IgD-negative memory B cell (primary cell): Measurements from ENCODE around the gene FRMD8. TPM values are rescaled to one million over a fixed set of nuclear protein-coding genes. Genes with fewer than 3 reads are reported as not detected.

Source experiments
- H3K27ac Mint-ChIP-seq, 3 donors: one replicate each; pipeline ENCODE4 v1.8.0; 2020 to 2022; ENCODE audit warnings: mild to moderate bottlenecking in 3 of 3, mixed read lengths in 3 of 3, moderate library complexity in 1 of 3
- H3K27me3 Mint-ChIP-seq: one replicate; pipeline ENCODE4 v1.8.0; 2021; ENCODE audit warnings: mixed read lengths
- H3K36me3 Mint-ChIP-seq: one replicate; pipeline ENCODE4 v1.8.0; 2020; ENCODE audit warnings: mild to moderate bottlenecking, mixed read lengths
- H3K4me1 Mint-ChIP-seq, 3 donors: one replicate each; pipeline ENCODE4 v1.8.0; 2020 to 2022; ENCODE audit warnings: mixed read lengths in 3 of 3, mild to moderate bottlenecking in 1 of 3
- H3K4me3 Mint-ChIP-seq, 4 donors: one replicate each; pipeline ENCODE4 v1.8.0; 2020 to 2022; ENCODE audit warnings: mild to moderate bottlenecking in 4 of 4, mixed read lengths in 4 of 4, moderate library complexity in 3 of 4
- H3K9me3 Mint-ChIP-seq, 3 donors: one replicate each; pipeline ENCODE4 v1.8.0; 2020 to 2021; ENCODE audit warnings: mixed read lengths in 3 of 3, mild to moderate bottlenecking in 1 of 3
- polyA plus RNA-seq: library from polyadenylated mRNA; unstranded; fragments of 300-500 nt; fragmentation: Illumina TruSeq; gene quantifications from one replicate; pipeline ENCODE4 v1.2.3, GENCODE V29; 2021

FRMD8 gene
- polyA plus RNA-seq, 1 donor from 2014 or later, result 54.2 TPM

DNA sequence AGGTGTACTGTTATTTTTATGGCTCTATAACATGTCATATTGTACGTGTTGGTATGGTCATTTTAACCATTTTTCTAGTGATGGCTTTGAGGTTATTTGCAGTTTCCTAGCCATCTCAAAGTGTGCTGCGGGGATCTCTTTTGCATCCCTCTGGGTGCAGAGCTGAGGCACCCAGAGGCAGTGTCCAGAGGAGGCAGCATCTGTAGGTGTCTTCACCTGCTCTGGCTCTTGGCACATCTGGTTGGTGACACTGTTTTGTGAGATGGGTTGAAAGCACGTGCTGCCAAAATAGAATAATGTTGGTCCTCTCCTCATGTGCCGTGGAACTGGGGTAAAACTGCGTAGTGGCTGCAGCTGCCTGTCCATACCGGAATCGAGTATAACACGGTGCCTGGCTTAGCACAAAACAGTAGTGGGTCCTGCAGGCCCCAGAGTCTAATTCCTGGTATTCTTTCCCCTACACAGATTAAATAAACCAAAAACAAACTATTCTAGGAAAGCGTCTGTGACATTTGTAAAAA, 49.0 kb downstream of the FRMD8 start:
- Mint-ChIP-seq H3K36me3 (peaks cover 5% of the 10 kb centered on the region), H3K4me3 (no peak overlapping the region), H3K27ac (peak overlapping the region in 1 of 3 donors; percentile 81), H3K27me3 (peaks cover 3% of the 10 kb centered on the region), H3K4me1 (peaks cover 39 to 58% (median 44%) of the 10 kb centered on the region in 3 donors), H3K9me3 (no peaks in the 10 kb centered on the region)

DNA sequence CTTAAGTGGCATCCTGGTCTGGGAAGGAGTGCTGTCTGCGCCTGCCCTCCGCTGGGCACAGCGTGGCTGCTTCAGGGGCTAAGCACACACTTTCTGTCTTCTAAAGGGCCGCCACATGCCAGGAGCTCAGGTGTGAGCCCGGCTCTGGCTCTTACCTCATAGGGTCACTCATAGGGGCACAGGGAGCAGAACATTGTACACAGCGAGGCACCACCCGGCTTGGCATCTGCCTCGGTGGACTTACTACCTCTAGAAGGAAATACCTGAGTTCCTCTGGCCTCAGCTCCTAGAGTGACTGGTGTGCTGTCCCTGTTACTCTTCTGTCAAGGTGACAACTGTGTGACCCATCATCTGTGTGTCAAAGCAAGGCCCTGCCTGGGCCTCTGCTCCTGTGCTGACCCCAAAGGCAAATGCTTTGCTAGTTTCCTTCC, 49.6 kb downstream of the FRMD8 start:
- Mint-ChIP-seq H3K27me3 (peaks cover 3% of the 10 kb centered on the region), H3K4me3 (no peak overlapping the region), H3K9me3 (no peaks in the 10 kb centered on the region), H3K27ac (peak overlapping the region in 2 of 3 donors; percentile 41 to 81), H3K36me3 (peaks cover 3% of the 10 kb centered on the region), H3K4me1 (peaks cover 37 to 56% (median 44%) of the 10 kb centered on the region in 3 donors)

DNA sequence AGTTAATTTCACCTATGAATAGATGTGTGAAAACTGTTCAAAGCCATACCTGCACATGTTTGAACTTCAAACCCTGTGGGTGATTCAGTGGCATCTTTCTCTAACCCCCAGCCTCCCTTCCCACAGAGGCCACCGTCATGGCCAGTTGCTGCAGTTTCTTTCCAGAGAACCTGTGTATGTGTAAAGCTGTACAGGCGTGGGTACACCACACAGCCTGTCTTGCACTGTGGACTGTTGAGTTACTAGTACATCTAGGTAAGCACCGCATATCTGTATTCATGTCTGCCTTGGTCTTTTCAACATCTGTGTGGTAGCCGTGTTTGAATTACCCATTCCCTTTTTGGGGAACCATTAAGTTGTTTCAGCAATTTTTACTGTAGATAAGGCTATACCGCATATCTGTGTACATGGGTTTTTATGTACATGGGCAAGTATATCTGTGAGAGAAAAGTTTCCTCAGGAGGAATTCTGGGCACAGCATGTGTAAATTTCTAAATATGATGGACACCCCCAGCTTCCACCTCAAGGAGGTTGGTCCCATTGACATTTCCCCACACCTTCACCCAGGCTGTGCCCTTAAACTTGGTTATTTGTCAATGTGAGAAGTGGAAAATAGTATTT, 50.1 kb downstream of the FRMD8 start:
- Mint-ChIP-seq H3K27ac (no peak overlapping the region), H3K9me3 (no peaks in the 10 kb centered on the region), H3K36me3 (peaks cover 3% of the 10 kb centered on the region), H3K4me3 (no peak overlapping the region), H3K4me1 (peaks cover 35 to 56% (median 43%) of the 10 kb centered on the region in 3 donors), H3K27me3 (peaks cover 3% of the 10 kb centered on the region)

DNA sequence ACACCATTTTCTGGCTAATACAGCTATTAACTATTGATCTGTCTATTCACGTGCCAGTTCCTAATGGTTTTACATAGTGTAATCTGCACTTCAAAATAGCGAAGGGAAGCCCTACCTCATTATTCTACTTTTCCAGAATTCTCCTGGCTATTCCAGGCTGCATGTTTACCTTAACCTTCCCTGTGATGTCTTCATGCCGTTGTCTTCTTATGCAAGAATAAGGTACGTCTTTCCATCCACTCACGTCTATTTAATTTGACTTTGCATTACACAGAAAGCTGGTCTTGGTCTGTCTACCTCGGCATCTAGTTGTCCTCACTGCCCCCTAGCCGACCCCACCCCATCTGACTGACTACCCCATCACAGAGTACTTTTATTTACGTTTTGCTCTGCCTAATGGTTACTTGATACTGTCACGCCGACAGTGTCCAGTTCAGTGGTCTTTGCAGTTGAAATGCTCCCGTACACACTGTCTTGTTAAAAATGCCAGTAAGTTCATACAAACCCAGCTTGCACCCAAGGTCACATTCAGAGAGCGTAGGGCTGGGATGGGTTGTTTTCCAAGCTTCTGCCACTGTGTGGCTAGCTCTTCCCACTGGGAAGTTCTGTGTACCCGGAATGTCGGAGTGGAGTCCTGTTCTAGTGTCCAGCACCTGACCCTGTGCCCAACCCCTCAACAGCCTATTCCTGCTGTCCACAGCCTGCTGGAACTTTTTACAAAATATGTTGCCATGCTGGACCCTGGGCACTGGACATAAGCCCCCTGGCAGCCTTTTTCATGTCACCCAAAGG, 51.2 kb downstream of the FRMD8 start:
- Mint-ChIP-seq H3K4me3 (no peak overlapping the region), H3K9me3 (no peaks in the 10 kb centered on the region), H3K4me1 (peaks cover 37 to 59% (median 43%) of the 10 kb centered on the region in 3 donors), H3K36me3 (peaks cover 3% of the 10 kb centered on the region), H3K27me3 (no peaks in the 10 kb centered on the region), H3K27ac (no peak overlapping the region)

DNA sequence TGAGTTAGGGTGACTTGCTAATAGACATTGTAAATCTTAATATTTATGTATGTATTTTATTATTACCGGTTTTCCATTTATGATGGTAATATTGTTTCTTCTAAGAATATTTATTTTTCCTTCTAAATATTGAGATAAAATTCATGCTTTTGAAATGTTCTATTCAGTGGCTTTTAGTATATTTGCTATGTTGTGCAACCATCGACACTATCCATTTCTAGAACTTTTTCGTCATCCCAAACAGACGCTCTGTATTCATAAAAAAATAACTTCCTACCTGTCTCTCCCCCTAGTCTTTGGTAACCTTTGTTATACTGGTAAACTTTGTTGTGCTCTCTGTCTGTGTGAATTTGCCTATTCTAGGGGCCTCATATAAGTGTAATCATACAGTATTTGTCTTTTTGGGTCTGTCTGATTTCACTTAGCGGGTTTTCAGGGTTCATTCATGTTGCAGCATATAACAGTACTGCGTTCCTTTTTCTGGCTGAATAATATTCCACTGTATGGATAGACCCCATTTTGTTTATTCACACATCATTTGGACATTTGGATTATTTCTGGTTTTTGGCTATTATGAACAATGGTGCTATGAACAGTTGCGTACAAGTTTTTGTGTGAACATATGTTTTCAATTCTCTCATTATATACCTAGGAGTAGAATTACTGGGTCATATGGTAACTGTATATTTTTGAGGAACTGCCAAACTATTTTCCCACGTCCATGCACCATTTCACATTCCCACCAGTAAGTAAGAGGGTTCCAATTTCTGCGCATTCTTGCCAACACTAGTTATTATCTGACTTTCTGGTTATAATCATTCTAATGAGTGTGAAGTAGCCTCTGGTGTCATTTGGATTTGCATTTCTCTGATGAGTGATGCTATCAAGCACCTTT, 52.1 kb downstream of the FRMD8 start:
- H3K4me3 Mint-ChIP-seq, result peak overlapping the region in 2 of 4 donors; percentile 7 to 79

DNA sequence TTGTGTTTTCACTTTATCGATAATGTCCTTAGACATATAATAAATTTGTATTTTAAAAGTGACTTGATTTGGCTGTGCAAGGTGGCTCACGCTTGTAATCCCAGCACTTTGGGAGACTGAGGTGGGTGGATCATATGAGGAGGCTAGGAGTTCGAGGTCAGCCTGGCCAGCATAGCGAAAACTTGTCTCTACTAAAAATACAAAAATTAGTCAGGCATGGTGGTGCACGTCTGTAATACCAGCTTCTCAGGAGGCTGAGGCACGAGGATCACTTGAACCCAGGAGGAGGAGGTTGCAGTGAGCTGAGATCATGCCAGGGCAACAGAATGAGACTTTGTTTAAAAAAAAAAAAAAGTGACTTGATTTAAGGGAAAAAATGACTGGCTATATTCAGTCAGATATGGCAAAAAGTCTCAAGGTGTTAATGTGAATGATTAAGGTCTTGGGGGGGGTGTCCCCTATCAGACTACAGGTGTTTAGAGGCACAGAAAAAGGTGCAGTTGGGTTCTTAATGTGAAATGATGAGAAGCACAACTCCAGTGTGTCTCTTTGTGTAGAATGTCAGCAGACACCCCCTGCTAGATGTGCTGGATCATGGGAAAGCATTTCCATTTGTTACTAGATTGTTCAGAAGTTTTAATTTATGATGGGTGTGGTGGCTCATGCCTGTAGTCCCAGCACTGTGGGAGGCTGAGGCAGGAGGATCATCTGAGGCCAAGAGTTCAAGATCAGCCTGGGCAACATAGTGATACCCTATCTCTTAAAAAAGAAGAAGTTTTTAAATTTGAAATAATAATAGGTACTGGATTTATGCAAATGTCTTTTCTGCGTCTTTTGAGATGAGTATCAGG, 53.1 kb downstream of the FRMD8 start:
- Mint-ChIP-seq H3K4me1 (peaks cover 43 to 60% (median 52%) of the 10 kb centered on the region in 3 donors), H3K27me3 (no peaks in the 10 kb centered on the region), H3K9me3 (no peaks in the 10 kb centered on the region), H3K4me3 (peak overlapping the region in 3 of 4 donors; percentile 48 to 86 (median 74)), H3K36me3 (peaks cover 3% of the 10 kb centered on the region), H3K27ac (peak overlapping the region in 2 of 3 donors; percentile 74 to 86)

More for the DNA sequence above, 52.1 kb downstream of the FRMD8 start:
- H3K9me3 Mint-ChIP-seq, result no peaks in the 10 kb centered on the region
- peaks cover 1% of the 10 kb centered on the region for H3K36me3 Mint-ChIP-seq
- no peaks in the 10 kb centered on the region for H3K27me3 Mint-ChIP-seq
- H3K4me1 Mint-ChIP-seq, result peaks cover 38 to 61% (median 45%) of the 10 kb centered on the region in 3 donors
- H3K27ac Mint-ChIP-seq, result peak overlapping the region in 1 of 3 donors; percentile 20

DNA sequence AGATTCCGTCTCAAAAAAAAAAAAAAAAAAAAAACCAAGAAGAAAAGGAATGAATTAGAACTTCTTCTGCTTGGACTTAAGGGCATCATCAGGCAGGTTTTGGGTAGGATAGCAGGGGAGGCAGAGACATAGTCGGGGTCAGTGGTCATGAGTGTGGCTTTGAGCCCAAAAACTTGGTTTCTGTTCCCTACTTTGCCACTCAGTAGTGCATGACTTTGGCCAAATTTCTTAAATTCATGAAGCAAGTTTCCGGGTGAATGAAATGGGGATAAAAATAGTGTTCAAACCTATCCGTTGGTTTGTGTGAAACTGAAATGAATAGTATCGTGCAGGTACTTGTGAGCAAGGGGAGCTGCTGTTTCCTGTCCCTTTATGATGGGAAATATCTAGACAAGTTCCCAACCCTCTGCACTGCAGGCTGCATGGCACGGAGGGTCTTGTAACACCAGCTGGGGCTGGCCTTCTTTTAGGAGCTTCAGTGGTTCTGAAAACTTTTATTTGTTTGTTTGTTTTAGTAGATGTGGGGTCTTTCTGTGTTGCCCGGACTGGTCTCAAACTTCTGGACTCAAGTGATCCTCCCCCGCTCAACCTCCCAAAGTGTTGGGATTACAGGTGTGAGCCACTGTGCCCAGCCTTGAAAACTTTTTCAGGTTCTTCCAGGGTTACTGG, 54.5 kb downstream of the FRMD8 start:
- Mint-ChIP-seq H3K9me3 (no peaks in the 10 kb centered on the region), H3K4me3 (peak overlapping the region; percentile 65 to 91 (median 84)), H3K4me1 (peaks cover 49 to 62% (median 53%) of the 10 kb centered on the region in 3 donors), H3K36me3 (peaks cover 3% of the 10 kb centered on the region), H3K27me3 (no peaks in the 10 kb centered on the region), H3K27ac (peak overlapping the region; percentile 74 to 92 (median 86))

DNA sequence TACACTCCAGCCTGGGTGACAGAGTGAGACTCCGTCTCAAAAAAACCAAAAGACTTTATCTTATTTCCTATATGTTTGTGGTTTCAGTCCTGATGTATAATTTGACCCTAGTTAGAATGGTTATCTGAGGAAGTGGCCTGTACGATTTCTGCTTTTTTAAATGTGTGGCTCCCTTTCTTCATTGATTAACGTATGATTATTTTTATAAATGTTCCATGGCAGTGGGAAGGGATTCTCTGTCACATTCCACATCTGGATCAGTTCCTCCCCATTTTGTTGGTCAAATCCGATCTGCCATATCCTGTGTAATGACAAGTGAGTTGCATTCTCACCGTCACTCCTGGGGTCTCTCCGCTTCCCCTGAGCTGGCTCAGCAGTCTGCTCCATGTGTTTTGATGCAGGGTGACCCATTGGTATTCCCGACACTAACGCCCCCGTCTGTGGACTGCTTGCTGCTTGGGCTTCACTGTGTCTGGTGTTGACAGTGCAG, 56.5 kb downstream of the FRMD8 start:
- Mint-ChIP-seq H3K27ac (peak overlapping the region in 2 of 3 donors; percentile 81 to 94), H3K9me3 (no peaks in the 10 kb centered on the region), H3K36me3 (peaks cover 3% of the 10 kb centered on the region), H3K4me1 (peaks cover 52 to 57% (median 55%) of the 10 kb centered on the region in 3 donors), H3K4me3 (peak overlapping the region in 3 of 4 donors; percentile 54 to 91 (median 80)), H3K27me3 (no peaks in the 10 kb centered on the region)

DNA sequence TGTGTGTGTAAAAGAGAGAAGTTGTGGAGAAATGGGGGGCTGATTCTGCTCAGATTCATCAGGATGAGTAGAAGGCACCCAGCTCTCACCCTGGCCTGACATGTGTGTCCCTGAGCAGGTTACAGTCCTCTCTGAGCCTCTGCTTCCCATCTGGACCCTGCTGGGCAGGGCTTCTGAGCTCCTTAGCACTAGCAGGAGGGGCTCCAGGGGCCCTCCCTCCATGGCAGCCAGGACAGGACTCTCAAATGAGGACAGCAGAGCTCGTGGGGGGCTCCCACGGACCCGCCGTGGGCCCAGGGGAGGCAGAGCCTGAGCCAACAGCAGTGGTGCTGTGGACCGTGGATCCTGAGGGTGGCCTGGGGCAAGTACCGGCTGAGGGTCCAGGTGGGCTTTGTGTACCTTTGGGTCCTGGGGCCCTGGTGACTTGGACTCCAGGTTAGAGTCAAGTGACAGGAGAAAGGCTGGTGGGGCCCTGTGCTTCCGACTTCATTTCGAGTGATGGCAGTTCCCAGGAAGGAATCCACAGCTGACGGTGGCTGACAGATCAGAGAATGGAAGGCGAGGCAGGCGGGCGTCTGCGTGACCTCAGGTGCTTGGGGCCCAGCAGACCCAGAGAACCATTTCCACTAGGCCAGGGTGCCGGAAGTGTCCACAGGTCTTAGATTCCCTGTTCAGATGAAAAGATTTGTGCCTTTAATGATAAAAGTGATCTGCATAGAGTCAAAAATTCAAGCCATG, 58.0 kb downstream of the FRMD8 start:
- peaks cover 43 to 50% (median 46%) of the 10 kb centered on the region in 3 donors for H3K4me1 Mint-ChIP-seq
- peaks cover 1% of the 10 kb centered on the region for H3K36me3 Mint-ChIP-seq
- peak overlapping the region in 2 of 3 donors; percentile 68 to 73 for H3K27ac Mint-ChIP-seq
- H3K27me3 Mint-ChIP-seq, result no peaks in the 10 kb centered on the region
- peak overlapping the region in 1 of 4 donors; percentile 34 for H3K4me3 Mint-ChIP-seq
- no peaks in the 10 kb centered on the region for H3K9me3 Mint-ChIP-seq

DNA sequence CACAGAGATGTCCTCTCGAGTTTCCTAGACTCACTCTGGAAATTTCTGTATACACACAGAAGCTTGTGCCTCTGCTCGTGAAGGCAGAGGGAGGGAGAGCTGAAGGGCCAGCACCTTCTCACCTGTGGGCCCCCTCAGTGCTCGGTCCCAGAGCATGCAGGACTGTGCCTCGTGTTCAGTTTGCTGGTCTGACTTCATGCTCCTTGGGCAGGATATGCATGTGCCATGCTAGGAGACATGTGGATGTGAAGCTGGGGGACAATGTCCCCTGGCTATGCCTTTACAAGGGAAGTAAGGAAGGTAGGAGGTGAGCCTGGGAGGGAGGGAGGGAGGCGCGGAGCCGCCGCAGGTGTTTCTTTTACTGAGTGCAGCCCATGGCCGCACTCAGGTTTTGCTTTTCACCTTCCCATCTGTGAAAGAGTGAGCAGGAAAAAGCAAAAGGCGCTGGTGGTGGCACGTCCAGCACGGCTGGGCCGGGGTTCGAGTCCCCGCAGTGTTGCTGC, 58.7 kb downstream of the FRMD8 start:
- peak overlapping the region in 1 of 4 donors; percentile 34 for H3K4me3 Mint-ChIP-seq
- peaks cover 1% of the 10 kb centered on the region for H3K36me3 Mint-ChIP-seq
- H3K4me1 Mint-ChIP-seq, result peaks cover 39 to 43% (median 40%) of the 10 kb centered on the region in 3 donors
- peak overlapping the region in 1 of 3 donors; percentile 68 for H3K27ac Mint-ChIP-seq
- no peaks in the 10 kb centered on the region for H3K9me3 Mint-ChIP-seq
- H3K27me3 Mint-ChIP-seq, result no peaks in the 10 kb centered on the region

DNA sequence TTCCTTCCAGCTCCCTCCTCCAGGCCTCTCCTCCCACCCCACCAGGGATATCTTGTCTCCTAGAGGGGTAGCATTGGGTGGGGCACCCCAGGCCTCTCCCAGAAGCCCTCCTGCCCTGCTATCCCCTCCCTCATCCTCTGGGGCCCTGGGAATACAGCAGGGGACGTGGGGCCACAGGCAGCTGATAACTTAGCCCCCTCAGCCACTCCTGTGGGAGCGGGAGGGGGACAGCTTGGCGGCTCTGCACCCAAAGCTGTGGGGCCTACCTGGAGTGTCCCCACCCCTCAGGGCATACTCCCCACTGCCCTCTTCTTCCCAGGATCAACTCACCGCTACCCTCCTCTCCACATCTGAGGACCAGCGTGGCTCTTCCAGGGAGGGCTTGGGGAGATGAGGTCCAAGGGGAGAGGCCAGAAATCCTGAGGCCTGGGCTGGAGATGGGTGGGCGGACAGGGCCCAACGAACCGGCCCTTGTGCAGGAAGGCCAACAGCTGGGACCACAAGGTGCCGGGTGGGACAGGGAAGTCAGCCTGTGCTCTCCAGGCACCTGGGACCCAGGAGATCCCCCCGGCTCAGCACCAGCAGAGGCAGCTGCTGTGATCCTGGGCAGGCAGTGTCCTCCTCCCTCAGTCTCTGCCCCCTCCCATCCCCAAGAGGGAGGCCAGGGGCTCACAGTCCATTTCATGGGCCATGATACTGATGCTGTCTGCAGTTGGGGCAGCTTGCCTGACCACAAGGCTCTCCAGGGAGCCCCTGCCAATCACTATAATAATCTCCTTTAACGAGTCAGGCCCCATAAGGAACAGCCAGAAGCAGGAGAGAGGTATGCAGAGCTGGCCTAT, 59.4 kb downstream of the FRMD8 start:
- Mint-ChIP-seq H3K36me3 (peaks cover 1% of the 10 kb centered on the region), H3K27me3 (no peaks in the 10 kb centered on the region), H3K4me3 (peak overlapping the region in 1 of 4 donors; percentile 8), H3K9me3 (no peaks in the 10 kb centered on the region), H3K4me1 (peaks cover 36 to 38% (median 37%) of the 10 kb centered on the region in 3 donors), H3K27ac (peak overlapping the region in 1 of 3 donors; percentile 46)
